NK-92 (cell line): ENCODE data around the gene NET1.

Source experiments
- DNase-seq: peaks from one replicate; lab custom pipeline; 2025; ENCODE audit not compliant: unreplicated experiment; lab: John Stamatoyannopoulos, UW

The NET1 gene

DNA sequence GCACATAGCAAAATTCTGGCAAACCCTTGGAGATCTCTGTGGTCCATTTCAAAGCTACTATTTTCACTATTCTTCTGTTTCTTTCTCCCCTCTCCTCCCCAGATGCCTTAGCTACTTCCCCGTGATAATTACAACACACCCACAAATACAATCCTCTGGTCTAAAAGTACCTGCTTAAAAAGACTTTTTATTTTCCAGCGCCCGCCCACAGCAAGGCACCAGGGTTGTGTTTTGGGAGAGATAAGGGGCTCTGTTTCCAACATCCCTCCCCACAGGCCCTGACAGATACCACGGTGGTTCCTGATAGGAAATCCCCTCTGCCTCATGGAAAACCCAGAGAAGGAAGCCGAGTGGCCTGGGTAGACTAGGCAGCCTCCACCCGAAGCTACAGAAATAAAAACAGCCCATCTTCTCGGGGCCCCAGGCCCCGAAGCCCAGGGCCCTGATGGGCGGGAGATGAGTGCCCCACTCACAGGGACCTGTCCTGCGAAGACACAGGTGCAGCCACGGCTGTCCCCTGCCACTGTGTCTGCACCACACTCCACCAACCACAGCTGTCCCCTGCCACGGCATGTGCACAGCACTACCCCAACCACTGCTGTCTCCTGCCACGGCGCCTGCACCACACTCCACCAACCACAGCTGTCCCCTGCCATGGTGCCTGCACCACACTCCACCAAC is 67.3 kb downstream of the NET1 start:
- DNase-seq, result no peak

DNA sequence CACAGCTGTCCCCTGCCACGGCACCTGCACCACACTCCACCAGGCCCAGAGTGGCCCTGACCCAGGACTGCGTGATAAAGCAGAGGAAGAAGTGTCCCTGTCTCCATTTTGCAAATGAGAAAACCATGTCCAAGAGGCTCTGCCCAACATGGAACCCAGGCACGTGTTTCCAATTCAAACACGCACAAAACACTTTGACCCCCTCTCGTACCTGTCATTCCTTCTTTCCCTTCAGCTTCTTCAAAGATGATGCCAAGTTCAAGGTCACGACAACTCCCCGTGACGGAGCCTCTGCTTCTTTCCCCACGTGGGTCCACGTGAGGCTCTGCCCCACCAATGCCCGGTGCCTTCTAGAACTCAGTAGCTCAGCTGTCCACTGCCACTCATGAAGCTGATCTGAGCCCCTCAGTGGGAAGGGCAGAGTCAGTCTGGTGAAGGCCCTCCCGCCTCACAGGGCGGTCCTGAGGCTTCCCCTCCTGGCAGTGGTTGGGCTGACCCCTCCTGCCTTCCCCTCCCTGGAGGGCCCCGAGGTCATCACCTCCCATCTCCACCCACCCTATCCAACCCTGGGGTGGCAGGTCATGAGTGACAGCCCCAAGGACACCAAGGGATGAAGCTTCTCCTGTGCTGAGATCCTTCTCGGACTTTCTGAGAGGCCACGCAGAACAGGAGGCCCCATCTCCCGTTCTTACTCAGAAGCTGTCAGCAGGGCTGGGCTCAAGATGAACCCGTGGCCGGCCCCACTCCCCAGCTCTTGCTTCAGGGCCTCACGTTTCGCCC is 68.0 kb downstream of the NET1 start:
- no peak for DNase-seq

DNA sequence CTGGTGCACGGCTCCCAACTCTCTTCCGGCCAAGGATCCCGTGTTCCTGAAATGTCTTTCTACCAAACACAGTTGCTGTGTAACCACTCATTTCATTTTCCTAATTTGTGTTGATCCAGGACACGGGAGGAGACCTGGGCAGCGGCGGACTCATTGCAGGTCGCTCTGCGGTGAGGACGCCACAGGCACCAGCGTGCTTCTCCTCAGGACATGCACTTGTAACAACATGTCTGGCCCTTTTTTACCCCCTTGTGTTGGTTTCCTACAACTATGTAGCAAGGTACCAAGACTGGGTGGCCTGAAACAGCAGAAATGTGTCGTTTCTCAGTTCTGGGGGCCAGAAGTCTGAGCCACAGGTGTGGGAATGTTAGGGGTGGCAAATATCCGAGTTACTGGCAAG is 68.8 kb downstream of the NET1 start:
- no peak for DNase-seq

DNA sequence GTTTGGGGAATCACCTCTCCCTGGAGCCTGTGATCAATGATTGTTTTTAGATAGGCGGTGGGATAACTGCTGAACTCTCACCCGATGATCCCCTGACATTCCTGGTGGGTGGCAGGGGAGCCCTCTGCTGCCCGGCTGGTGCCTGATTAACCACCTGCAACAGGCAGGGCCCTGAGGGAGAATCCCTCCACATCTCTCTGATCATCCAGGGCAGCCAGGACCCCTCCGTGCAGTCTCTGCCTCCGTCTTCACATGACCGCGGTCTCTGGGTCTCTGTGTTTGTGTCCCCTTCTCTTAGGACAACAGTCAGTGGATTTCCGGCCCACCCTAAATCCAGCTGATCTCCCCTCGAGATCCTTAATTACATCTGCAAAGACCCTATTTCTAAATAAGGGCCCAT is 69.7 kb downstream of the NET1 start:
- DNase-seq, result no peak

DNA sequence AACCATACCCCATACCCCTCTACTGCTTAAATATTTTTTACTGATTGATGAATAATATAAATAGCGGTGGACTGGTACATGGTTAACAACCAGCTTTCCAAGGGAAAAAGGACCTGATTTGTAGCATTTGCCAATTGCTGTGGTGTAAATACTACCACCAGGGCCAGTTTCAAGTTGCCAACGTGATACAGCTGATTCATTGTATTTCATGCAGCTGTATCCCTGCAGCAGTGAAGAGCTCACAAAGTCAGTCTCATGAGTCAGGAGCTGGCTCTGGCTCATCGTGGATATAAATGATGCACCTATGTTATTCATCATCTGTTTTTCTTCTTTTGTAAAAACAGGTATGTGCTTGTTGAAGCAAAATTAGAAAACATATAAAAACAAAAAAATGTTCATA is 71.8 kb downstream of the NET1 start:
- no peak for DNase-seq

DNA sequence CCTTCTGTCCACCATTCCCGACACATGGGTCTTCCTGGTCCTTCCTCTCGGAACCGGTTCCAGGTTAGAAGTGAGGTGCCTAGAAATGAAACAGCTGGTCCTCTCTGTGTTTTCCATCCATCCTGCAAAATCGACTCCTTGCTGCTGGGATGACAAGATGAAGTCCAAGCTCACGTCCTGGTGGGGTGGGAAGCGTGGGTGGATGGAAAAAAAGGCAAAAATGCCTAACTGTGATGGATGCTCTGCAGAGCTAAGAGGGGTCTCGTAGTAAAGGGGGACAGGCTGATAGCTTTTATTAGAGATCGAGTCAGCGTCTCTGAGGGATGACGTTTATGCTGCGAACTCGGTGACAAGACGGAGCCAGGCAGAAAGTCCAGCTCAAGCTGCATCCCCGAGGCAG is 72.9 kb downstream of the NET1 start:
- no peak for DNase-seq

DNA sequence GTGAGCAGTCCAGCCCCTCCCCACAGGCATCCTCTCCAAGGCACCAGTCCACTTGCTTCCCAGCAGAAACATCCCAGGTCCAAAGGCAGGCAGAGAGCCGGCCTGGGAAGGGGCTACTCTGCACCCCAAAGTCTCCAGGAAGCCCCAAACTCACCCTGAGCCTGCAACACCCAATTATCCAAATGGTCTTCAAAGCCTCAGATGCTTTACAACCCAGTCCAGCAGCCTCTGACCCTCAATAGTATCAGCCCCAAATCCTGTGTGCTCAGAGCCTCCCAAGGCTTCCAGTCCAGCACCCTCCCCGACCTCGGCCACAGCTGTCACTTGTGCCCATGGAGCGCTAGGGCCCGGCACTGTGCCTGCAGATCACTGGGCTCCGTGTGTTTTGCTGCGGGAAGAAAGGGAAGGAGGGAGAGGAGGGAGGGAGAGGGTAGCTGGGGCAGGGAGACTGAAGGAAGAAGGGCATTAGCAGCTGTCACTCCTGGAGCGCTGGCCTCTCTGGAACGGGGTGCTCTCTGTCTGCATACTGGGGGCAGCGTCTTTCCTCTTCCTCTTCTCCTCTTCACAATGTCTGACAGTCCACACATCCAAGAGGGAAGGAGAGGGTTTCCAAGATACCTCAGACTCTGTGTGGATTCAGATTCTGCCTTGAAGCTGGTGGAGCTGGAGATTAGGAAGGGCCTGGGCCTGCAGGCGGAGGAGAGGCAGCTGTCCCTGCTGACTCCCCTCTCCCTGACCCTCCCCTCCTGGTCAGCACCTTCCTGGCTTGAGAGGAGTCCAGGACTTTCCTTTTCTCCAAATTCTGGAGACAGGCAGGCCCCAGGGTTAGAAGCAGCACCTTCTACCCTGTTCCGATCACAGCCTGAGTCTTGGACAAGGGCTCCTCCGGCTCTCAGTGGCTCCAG is 73.8 kb downstream of the NET1 start:
- no peak for DNase-seq

DNA sequence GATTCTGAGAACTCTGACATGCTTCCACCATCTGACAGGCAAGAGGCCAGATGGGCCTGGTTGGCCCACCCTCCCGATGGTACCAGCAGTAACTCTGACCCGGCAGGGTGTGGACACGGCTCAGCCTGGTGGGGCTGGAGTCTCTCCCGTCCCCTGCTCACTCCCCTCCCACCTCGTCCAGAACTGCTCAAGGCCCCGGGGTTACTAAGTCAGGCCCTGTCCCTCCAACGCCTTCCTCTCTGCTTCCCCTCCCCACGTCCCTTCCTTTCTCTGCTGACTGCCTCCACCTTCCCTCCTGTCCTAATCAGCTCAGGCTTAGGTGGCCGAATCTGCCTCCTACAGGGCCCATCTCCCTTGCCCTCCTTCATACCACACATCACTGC is 74.5 kb downstream of the NET1 start:
- DNase-seq, result no peak

DNA sequence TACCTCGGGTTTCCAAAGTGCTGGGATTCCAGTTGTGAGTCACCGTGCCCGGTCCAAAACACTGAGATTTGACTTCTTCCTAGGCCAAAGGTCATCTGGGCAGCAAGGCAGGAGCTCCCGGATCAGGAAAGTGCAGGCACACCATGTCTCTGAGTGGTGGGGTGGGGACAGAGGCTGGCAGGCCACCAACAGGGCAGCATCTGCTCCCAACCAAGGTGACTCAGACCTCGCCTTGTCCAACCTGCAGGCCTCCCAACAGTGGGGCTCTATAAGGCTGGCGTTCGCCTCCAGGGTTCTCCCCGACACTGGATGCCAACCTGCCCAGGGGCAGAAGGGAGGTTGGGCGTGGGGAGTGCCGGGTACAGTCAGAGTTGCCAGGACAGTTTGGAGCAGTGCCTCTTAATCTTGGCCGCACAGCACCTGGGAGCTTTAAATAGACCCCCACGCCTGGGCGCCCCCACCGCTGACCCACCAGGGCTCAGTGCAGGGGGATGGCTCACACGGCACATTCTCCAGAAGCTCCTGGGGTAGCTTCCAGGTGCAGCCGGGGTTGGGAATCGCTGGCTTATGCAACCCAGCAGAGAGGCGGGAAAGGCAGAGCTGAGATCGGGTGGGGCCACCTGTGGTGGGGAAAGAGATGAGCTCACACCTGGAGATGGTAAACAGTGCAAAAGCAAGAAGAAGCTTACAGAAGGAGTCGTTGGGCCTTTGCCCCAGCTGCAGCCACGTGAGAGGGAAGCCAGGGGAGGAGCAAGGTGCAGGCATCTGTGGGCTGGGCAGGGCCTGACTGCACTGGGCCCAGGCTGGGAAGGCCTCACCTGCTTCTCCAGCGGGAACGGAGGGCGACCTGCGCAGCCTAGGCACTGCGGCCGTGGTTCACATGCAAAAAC is 76.2 kb downstream of the NET1 start:
- DNase-seq, result no peak

DNA sequence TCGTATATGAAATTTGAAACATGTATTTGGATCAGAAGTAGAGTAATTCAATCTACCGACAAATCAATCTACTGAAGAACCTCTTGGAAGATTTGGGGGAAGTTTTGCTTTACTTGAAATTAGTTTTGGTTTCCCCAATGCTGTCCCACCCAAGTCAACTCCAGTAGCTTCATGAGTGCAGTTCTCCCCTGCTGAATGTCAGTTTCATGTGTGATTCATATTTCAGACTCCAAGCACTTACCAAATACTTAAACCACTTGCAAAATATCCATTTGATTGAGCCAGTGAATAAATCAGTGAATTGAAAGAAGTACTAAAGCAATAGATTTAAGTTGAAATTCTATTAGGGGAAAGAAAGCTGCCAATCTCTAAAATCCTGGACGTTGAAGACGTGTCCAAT is 77.7 kb downstream of the NET1 start:
- DNase-seq, result no peak

DNA sequence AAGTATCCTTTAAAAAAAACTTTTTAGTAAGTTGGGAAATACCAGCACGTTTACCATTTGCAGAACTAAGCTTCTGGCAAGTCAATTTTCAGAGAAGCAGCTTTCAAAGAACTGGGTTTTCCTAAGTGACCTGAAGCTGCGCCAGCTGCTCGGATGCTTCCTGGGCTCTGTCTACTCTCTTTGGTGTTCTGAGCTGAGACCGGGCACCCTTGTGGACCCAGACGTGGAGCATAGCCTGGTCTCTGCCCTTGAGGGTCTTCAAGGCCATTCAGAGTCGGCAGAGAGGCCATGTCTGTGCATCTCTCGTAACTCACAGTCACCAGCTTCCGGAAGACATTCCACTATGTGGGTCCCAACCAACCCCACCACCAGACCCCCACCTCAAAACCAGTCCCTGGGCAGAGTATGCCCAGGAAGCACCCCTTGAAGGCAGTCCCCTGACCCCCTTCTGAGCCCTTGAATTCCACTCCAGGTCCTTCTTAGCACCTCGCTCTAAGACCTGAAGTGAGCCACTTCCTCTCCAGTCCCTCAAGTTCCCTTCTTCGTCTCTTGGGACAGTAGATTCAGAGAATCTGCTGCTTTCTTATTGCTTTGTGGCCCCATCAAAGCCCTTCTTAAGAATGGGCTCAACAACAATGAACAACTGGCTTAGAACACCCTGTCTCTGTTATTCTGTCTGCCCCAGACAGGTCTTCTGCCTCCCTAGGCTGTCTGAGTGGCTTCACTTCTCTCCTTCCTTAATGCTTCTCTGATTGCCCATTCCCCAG is 78.5 kb downstream of the NET1 start:
- DNase-seq, result no peak

DNA sequence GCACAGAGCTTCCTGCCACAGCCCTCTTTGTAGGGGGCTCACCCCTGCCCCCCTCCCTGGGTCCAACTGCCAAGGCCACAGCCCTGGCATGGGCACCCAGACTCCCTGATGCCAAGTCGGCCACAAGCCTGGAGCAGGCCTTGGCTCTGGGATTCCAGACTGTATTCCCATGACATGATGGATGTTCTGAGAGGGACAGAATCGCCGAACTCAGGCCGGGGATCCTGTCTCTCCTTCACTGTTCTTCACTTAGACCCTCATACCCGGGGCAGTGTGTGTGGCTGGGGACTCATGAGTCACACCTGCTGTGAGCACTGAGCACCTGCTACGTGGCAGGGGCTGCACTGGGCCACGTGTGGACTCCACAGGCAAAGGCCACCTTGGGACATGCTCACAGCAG is 79.1 kb downstream of the NET1 start:
- DNase-seq, result no peak

DNA sequence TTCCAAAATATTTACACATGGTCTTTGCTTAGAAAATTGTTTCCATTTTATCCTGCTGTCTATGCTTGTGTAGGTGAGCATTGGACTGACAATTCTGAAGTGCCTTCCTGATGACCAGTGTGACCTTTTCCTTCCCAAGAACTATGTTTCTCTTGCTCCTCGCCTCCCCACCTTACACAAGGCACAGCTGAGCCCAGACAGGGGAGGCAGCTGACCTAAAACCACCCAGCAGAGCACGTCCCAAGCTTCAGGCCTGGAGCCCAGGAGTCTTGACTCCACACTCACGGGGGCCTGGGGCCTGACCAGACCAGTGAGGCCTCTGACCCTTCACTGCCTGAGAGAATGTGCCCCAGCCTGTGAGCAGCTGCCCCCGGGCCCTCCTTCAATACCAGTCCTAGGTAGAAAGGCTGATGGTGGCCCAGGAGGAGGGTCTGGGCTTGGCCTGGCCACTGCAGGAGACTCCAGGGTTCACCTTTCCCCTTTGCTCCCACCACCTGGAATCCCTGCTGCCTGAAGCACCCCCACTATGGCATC is 80.0 kb downstream of the NET1 start:
- DNase-seq, result no peak

DNA sequence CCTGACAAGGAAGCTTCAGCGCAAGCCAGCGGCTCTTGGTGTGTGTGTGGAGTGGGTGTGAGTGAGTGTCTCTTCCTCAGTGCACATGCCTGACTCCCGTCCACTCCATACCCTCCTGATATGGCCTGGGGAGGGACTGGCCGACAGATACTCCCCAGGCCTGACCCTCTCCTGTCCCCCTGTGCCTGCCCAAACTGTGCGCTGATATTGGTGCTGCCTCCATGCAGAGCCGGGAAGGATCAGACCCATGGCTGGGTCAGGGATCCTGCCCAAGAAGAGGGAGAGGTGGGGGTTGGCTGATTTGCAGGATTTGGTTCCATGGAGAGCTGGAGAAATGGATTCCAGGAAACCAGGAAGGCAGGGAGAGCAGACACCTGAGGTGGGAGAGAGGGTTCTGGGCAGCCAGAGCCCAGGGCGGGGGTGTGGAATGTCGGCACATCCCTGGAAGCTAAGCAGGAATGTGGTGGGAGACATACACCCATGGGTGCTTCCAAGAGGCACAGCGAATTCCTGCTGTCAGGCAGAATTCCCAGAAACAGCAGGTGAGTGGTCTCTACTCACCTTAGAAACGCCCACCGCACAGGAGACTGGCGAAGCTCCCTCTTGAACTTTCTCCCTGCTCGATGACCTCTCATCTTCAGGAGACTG is 80.7 kb downstream of the NET1 start:
- DNase-seq, result no peak

DNA sequence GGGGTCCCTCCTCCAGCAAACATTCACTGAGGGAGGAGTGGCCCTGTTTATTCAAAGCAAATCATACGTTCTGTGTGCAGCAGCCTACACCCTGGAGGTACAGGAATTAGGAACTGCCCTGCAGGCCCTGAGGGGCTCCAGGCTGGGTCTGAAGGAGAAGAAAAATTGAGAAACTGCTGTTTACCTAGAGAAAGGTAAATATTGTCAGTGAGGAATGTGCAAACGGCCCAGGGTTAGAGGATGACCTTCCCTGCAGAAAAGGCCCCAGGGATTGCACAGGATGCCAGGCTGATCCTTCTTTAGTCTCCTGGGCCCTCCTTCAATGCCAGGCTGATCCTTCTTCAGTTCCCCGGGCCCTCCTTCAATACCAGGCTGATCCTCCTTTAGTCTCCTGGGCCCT is 81.3 kb downstream of the NET1 start:
- no peak for DNase-seq

DNA sequence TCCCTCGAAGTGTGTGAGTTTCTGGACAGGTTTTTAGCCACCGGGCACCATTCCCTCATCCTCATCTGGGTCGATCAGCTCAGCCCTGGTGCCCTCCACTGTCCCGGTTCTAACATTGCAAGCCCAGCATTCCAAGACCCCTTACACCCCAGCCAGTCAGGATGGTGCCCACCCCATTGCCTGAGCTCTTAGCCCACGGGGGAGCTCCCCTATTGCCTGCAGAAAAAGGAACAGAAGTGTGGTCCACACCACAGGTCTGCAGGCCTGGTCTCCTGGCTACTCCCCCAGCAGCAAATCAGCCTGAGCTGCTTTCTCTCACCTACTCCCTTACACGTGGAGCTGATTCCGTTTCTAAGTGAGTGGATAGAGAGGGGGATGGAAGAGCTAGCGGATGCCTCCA is 82.3 kb downstream of the NET1 start:
- no peak for DNase-seq

DNA sequence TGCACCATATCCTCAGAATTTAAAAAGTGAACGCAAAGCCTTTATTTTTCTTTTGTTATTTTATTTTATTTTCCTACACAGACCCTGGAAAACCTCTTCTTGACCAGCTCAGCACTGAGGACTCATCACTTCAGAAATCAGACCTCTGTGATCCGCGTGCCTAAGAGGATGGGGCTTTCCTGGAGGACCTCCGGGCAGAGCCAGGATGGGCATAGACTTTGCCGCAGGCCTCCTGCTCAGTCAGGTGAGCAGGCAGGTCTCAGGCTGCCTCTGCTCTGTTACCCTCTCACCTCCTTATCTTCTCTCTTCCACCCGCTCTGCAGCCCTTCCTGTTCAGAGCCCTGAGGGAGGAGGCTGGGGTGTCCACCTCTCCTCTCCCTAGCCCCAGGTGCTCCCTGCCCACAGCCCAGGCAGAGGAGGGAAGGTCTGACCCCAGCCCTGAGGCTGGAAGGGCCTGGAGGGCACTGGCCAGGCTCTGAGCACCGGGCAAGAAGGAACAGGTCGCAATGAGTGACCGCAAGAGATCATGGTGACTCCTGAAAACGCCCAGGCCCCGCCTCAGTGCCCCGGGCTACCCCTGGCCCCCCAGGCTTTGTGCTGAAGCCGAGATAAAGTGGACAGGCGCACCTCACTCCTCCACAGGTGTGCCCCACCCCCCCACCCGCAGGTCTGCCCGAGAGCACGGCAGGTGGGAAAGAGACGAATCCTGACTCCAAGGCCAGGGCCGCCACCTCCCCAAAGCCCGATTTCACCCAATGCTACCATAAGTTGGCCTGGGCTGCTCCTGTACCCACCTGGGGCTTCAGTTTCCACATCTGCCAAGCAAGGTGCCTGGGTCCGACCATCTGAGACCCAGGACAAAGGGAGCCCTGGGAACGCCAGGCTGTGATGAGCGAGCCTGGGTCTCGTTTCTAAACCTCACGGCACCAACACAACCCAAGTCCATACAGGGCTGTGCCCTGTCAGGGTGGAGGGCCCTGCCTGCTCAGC is 84.2 kb downstream of the NET1 start:
- DNase-seq, result no peak

DNA sequence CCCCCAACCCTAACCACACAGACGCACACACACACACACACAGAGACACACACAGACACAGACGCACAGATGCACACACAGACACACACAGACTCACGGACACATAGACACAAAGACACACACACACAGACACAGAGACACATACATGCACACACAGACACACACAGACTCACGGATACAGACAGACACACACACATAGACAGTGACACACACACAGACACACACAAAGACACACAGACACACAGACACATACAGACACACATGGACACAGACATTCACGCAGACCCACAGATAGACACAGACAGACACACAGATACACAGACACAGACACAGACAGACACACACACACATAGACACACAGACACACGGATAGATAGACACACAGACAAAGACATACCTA is 84.9 kb downstream of the NET1 start:
- DNase-seq, result no peak
